HEK293 (cell line): Measurements from ENCODE around the gene MAST2.

ENCODE experiments used
- CTCF ChIA-PET: fragments of 350-600 bp; formaldehyde crosslinking; extraction: SDS; loops from one replicate; lab custom pipeline; 2021; ENCODE audit warnings: antibody characterized with exemption; lab: Yijun Ruan, JAX
- POLR2A ChIA-PET: fragments of 300-600 bp; formaldehyde crosslinking; extraction: SDS; loops from one replicate; lab custom pipeline; 2020; ENCODE audit warnings: antibody characterized with exemption, inconsistent platforms; lab: Yijun Ruan, JAX
- H3K27ac ChIP-seq: fragments of 200-500 bp; sonication (Bioruptor generic); 2 replicates; pipeline ENCODE4 v1.5.1; 2014; ENCODE audit warnings: low read depth, low read length, control low read depth, inconsistent platforms; ENCODE audit errors: extremely low read depth
- H3K36me3 ChIP-seq, 2 experiments: fragments of 200-500 bp in 1 of 2; sonication (Bioruptor generic) in 1 of 2; 1 replicate in 1 of 2; 2 replicates in 1 of 2; pipeline ENCODE4 v1.5.1; 2014 to 2017; ENCODE audit warnings: inconsistent platforms in 2 of 2, low read length in 2 of 2; ENCODE audit not compliant: control insufficient read depth in 2 of 2, insufficient read depth in 1 of 2
- H3K4me1 ChIP-seq: fragments of 200-500 bp; sonication (Bioruptor generic); 2 replicates; pipeline ENCODE4 v1.5.1; 2014; ENCODE audit warnings: mild to moderate bottlenecking, low read length, inconsistent platforms; ENCODE audit not compliant: control insufficient read depth, insufficient read depth
- H3K4me3 ChIP-seq: 2 replicates; pipeline ENCODE4 v1.5.1; 2011; ENCODE audit warnings: low read depth, mild to moderate bottlenecking, control low read depth, low read length, moderate library complexity
- H3K9me3 ChIP-seq: fragments of 200-500 bp; sonication (Bioruptor generic); 2 replicates; pipeline ENCODE4 v1.5.1; 2014; ENCODE audit warnings: low read depth, low read length, inconsistent platforms; ENCODE audit not compliant: control insufficient read depth, insufficient read depth
- ZBTB20 ChIP-seq: fragments of 450-650 bp; formaldehyde crosslinking; IDR thresholded peaks from 2 replicates; pipeline ENCODE4 v1.5.1; 2016; ENCODE audit warnings: missing biosample characterization, missing genetic modification characterization
- ZNF221 ChIP-seq: fragments of 450-650 bp; formaldehyde crosslinking; IDR thresholded peaks from 2 replicates; pipeline ENCODE4 v1.5.1; 2017; ENCODE audit warnings: missing biosample characterization, missing genetic modification characterization, borderline replicate concordance
- ZNF324 ChIP-seq: fragments of 450-650 bp; formaldehyde crosslinking; IDR thresholded peaks from 2 replicates; pipeline ENCODE4 v1.5.1; 2016; ENCODE audit warnings: missing biosample characterization, missing genetic modification characterization
- ZNF423 ChIP-seq: fragments of 450-650 bp; formaldehyde crosslinking; IDR thresholded peaks from 2 replicates; pipeline ENCODE4 v1.5.1; 2016; ENCODE audit warnings: missing biosample characterization, missing genetic modification characterization
- ZNF548 ChIP-seq: fragments of 450-650 bp; formaldehyde crosslinking; IDR thresholded peaks from 2 replicates; pipeline ENCODE4 v1.5.1; 2016; ENCODE audit warnings: missing biosample characterization, missing genetic modification characterization
- ZNF549 ChIP-seq: fragments of 450-650 bp; IDR thresholded peaks from 2 replicates; pipeline ENCODE4 v1.5.1; 2018; ENCODE audit warnings: missing biosample characterization, missing genetic modification characterization, mild to moderate bottlenecking, inconsistent platforms, moderate library complexity
- ZNF624 ChIP-seq: fragments of 450-650 bp; formaldehyde crosslinking; IDR thresholded peaks from 2 replicates; pipeline ENCODE4 v1.5.1; 2017; ENCODE audit warnings: missing biosample characterization, missing genetic modification characterization
- ZSCAN30 ChIP-seq: fragments of 450-650 bp; IDR thresholded peaks from 2 replicates; pipeline ENCODE4 v1.5.1; 2018; ENCODE audit warnings: missing biosample characterization, mild to moderate bottlenecking, missing genetic modification characterization, moderate library complexity
- TF ChIP-seq, protein P1 (sequence below): fragments of 450-650 bp; formaldehyde crosslinking; conservative IDR thresholded peaks from 2 replicates; pipeline ENCODE4 v1.5.1; 2016; ENCODE audit warnings: low read depth, missing biosample characterization, missing genetic modification characterization
- TF ChIP-seq, protein P2 (sequence below): fragments of 450-650 bp; formaldehyde crosslinking; IDR thresholded peaks from 2 replicates; pipeline ENCODE4 v1.5.1; 2016; ENCODE audit warnings: missing biosample characterization, missing genetic modification characterization
- TF ChIP-seq, protein P3 (sequence below): fragments of 450-650 bp; formaldehyde crosslinking; IDR thresholded peaks from 2 replicates; pipeline ENCODE4 v1.5.1; 2016; ENCODE audit warnings: missing biosample characterization, missing genetic modification characterization

The MAST2 gene

DNA sequence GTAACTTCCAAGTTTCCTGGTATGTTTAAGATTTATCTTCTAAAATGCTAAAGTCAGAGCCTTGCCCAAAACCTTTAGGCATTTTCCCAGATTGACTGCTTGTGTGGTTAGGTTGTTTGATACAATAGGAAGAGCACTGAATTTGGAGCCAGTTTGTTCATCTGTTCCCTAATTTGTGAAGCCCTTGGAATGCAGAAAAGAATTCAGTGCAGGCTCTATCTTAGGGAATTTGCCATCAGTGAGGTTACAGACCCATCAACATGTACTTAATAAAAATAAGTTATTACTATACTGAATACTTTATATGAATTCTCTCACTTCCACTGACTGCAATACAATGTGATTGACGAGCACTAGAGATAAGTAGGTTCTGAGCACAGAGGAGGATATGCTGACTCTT is 208.8 kb downstream of the MAST2 start:
- ChIA-PET CTCF (interaction anchor here (0.6 kb wide), 1 partner anchor 63 kb away, joined by 3 read pairs; no protein-coding TSS in a partner anchor), POLR2A (no interaction called here)
- H3K4me1 ChIP-seq, result no peaks in the 10 kb centered on the region
- no peak overlapping the region for H3K4me3 ChIP-seq
- H3K27ac ChIP-seq, result no peak overlapping the region
- H3K36me3 ChIP-seq, result peaks cover 3 to 61% of the 10 kb centered on the region in 2 experiments; a peak in 2 of 3 replicates
- TF ChIP-seq ZNF324, result no peak
- no peak for TF ChIP-seq ZSCAN30
- TF ChIP-seq, protein P1, sequence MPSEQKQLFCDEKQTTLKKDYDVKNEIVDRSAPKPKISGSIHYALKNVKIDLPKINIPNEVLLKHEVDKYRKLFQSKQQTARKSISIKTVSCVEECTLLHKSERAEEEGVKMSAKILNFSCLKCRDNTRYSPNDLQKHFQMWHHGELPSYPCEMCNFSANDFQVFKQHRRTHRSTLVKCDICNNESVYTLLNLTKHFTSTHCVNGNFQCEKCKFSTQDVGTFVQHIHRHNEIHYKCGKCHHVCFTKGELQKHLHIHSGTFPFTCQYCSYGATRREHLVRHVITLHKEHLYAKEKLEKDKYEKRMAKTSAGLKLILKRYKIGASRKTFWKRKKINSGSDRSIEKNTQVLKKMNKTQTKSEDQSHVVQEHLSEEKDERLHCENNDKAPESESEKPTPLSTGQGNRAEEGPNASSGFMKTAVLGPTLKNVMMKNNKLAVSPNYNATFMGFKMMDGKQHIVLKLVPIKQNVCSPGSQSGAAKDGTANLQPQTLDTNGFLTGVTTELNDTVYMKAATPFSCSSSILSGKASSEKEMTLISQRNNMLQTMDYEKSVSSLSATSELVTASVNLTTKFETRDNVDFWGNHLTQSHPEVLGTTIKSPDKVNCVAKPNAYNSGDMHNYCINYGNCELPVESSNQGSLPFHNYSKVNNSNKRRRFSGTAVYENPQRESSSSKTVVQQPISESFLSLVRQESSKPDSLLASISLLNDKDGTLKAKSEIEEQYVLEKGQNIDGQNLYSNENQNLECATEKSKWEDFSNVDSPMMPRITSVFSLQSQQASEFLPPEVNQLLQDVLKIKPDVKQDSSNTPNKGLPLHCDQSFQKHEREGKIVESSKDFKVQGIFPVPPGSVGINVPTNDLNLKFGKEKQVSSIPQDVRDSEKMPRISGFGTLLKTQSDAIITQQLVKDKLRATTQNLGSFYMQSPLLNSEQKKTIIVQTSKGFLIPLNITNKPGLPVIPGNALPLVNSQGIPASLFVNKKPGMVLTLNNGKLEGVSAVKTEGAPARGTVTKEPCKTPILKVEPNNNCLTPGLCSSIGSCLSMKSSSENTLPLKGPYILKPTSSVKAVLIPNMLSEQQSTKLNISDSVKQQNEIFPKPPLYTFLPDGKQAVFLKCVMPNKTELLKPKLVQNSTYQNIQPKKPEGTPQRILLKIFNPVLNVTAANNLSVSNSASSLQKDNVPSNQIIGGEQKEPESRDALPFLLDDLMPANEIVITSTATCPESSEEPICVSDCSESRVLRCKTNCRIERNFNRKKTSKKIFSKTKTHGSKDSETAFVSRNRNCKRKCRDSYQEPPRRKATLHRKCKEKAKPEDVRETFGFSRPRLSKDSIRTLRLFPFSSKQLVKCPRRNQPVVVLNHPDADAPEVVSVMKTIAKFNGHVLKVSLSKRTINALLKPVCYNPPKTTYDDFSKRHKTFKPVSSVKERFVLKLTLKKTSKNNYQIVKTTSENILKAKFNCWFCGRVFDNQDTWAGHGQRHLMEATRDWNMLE (tag by site-specific recombination), result no peak
- TF ChIP-seq ZNF221 (tag by site-specific recombination), result no peak
- no peak for TF ChIP-seq ZNF423 (tag by site-specific recombination)
- no peaks in the 10 kb centered on the region for H3K9me3 ChIP-seq

DNA sequence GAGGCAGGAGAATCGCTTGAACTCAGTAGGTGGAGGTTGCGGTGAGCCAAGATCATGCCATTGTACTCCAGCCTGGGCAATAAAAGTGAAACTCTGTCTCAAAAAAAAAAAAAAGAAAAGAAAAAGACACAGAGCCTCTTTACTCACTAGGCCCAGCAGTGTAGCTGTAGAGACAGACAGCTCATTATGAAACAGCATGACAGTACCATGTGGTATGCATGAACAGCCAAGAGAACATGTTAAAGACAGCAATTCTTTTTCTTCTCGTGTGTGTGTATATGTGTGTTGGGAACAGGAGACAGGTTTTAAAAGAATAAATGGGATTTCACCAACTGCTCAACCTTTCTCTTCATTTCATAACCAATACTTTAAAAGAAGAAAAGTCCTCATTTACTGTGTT is 210.2 kb downstream of the MAST2 start:
- ChIA-PET POLR2A (no interaction called here), CTCF (no interaction called here)
- Histone ChIP-seq H3K9me3 (no peaks in the 10 kb centered on the region), H3K4me1 (no peaks in the 10 kb centered on the region), H3K36me3 (peaks cover 3 to 47% of the 10 kb centered on the region in 2 experiments; a peak in 2 of 3 replicates), H3K4me3 (no peak overlapping the region), H3K27ac (no peak overlapping the region)
- TF ChIP-seq, protein P2, sequence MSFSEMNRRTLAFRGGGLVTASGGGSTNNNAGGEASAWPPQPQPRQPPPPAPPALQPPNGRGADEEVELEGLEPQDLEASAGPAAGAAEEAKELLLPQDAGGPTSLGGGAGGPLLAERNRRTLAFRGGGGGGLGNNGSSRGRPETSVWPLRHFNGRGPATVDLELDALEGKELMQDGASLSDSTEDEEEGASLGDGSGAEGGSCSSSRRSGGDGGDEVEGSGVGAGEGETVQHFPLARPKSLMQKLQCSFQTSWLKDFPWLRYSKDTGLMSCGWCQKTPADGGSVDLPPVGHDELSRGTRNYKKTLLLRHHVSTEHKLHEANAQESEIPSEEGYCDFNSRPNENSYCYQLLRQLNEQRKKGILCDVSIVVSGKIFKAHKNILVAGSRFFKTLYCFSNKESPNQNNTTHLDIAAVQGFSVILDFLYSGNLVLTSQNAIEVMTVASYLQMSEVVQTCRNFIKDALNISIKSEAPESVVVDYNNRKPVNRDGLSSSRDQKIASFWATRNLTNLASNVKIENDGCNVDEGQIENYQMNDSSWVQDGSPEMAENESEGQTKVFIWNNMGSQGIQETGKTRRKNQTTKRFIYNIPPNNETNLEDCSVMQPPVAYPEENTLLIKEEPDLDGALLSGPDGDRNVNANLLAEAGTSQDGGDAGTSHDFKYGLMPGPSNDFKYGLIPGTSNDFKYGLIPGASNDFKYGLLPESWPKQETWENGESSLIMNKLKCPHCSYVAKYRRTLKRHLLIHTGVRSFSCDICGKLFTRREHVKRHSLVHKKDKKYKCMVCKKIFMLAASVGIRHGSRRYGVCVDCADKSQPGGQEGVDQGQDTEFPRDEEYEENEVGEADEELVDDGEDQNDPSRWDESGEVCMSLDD (tag by site-specific recombination), result no peak
- TF ChIP-seq ZNF624 (tag by site-specific recombination) (no peak), ZNF548 (no peak), ZBTB20 (tag by site-specific recombination) (no peak), ZNF549 (no peak)
- TF ChIP-seq, protein P3, sequence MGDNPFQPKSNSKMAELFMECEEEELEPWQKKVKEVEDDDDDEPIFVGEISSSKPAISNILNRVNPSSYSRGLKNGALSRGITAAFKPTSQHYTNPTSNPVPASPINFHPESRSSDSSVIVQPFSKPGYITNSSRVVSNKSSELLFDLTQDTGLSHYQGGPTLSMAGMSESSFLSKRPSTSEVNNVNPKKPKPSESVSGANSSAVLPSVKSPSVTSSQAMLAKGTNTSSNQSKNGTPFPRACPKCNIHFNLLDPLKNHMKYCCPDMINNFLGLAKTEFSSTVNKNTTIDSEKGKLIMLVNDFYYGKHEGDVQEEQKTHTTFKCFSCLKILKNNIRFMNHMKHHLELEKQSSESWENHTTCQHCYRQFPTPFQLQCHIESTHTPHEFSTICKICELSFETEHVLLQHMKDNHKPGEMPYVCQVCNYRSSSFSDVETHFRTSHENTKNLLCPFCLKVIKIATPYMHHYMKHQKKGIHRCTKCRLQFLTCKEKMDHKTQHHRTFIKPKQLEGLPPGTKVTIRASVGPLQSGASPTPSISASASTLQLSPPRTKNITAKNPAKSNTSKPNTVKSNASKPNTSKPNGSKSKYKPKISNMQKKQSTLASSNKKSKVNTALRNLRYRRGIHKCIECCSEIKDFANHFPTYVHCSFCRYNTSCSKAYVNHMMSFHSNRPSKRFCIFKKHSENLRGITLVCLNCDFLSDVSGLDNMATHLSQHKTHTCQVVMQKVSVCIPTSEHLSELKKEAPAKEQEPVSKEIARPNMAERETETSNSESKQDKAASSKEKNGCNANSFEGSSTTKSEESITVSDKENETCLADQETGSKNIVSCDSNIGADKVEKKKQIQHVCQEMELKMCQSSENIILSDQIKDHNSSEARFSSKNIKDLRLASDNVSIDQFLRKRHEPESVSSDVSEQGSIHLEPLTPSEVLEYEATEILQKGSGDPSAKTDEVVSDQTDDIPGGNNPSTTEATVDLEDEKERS (tag by site-specific recombination), result no peak
